ENCODE results near the gene CNTNAP2. TPM values are rescaled to one million over a fixed set of nuclear protein-coding genes. Genes with fewer than 3 reads are reported as not detected.

The CNTNAP2 gene
- total and polyA plus RNA-seq, 2 of the 4 experiments (the other 2 are of a cell fraction) = not detected

Small RNA genes within 50 kb of the gene (microRNA-seq; reads per million reads assigned to microRNA genes)
- gene AC005518.2 (ENCODE audit: insufficient read depth, insufficient read length) (not detected), gene MIR548F4 (ENCODE audit: insufficient read depth in 1 of 2, insufficient read length in 1 of 2, unreplicated experiment in 1 of 2) (0 reads per million in 2 experiments), gene RANP2 (ENCODE audit: insufficient read depth, insufficient read length) (not detected), gene RF00012 (ENCODE audit: insufficient read depth, insufficient read length) (not detected), gene RF00019 (ENCODE audit: insufficient read depth, insufficient read length) (not detected), gene RF02271 (ENCODE audit: insufficient read depth, insufficient read length) (not detected), gene RN7SL456P (ENCODE audit: insufficient read depth, insufficient read length) (not detected), gene RN7SL72P (ENCODE audit: insufficient read depth, insufficient read length) (not detected), gene RNA5SP249 (ENCODE audit: insufficient read depth, insufficient read length) (not detected), gene RNU6-1184P (ENCODE audit: insufficient read depth, insufficient read length) (not detected)

Small RNA genes within 50 kb of the gene (small RNA-seq; reads per million reads assigned to genes)
- 0 reads per million in 5 experiments for gene AC005518.2
- gene MIR548F4 = 0 reads per million in 5 experiments
- 0 reads per million in 5 experiments for gene RANP2
- gene RF00012 = 0 to 0.04 (median 0) reads per million in 5 experiments
- 0 reads per million in 5 experiments for gene RF00019
- gene RF02271 = 0 reads per million in 5 experiments
- gene RN7SL456P = 0 reads per million in 5 experiments
- 0 reads per million in 5 experiments for gene RN7SL72P
- 0 reads per million in 5 experiments for gene RNA5SP249
- 0 reads per million in 5 experiments for gene RNU6-1184P
